Keratinocyte (primary cell): ENCODE measurements around the gene RNF175. TPM values are rescaled to one million over a fixed set of nuclear protein-coding genes. Genes with fewer than 3 reads are reported as not detected.

Source experiments
- DNase-seq: peaks from one replicate; pipeline ENCODE4 v3.0.0-alpha.2; 2011; ENCODE audit warnings: low read depth, missing footprints, low spot score
- FAIRE-seq: peaks from 2 replicates; lab custom pipeline; 2011; peaks lifted over from hg19 to GRCh38; lab: Jason Lieb, UNC
- H2AFZ ChIP-seq: 2 replicates; pipeline ENCODE4 v1.6.0; 2012; ENCODE audit warnings: low read length, control low read depth, inconsistent platforms; ENCODE audit not compliant: control insufficient read depth
- H3K27ac ChIP-seq: 2 replicates; pipeline ENCODE4 v1.5.1; 2011; ENCODE audit warnings: low read length; ENCODE audit not compliant: control insufficient read depth, insufficient read depth
- H3K27me3 ChIP-seq: 3 replicates; pipeline ENCODE4 v1.6.0; 2011; ENCODE audit warnings: low read length; ENCODE audit not compliant: control insufficient read depth, insufficient read depth; ENCODE audit errors: extremely low read depth
- H3K36me3 ChIP-seq, 2 experiments: 2 replicates in 1 of 2; 3 replicates in 1 of 2; pipeline ENCODE4 v1.5.1; 2011; ENCODE audit warnings: low read length in 2 of 2, mild to moderate bottlenecking in 1 of 2; ENCODE audit not compliant: control insufficient read depth in 2 of 2, insufficient read depth in 2 of 2; ENCODE audit errors: extremely low read depth in 1 of 2
- H3K4me1 ChIP-seq: 3 replicates; pipeline ENCODE4 v1.5.1; 2011; ENCODE audit warnings: low read length; ENCODE audit not compliant: control insufficient read depth, insufficient read depth; ENCODE audit errors: extremely low read depth
- H3K4me2 ChIP-seq: 3 replicates; pipeline ENCODE4 v1.6.0; 2011; ENCODE audit warnings: low read depth, low read length; ENCODE audit not compliant: control insufficient read depth, insufficient read depth; ENCODE audit errors: extremely low read depth
- H3K4me3 ChIP-seq, 3 experiments: fragments of 200-600 bp in 1 of 3; sonication (generic) in 1 of 3; 2 replicates in 2 of 3; 3 replicates in 1 of 3; pipeline ENCODE4 v1.5.1; 2011 to 2016; ENCODE audit warnings: low read length in 3 of 3, mild to moderate bottlenecking in 3 of 3, control low read depth in 2 of 3, inconsistent platforms in 1 of 3, low read depth in 1 of 3, mixed read lengths in 1 of 3, mixed run types in 1 of 3, moderate library complexity in 1 of 3; ENCODE audit not compliant: control insufficient read depth in 2 of 3, insufficient read depth in 2 of 3; ENCODE audit errors: extremely low read depth in 1 of 3
- H3K79me2 ChIP-seq: 2 replicates; pipeline ENCODE4 v1.6.0; 2012; ENCODE audit warnings: low read length; ENCODE audit not compliant: control insufficient read depth, insufficient read depth
- H3K9ac ChIP-seq: 3 replicates; pipeline ENCODE4 v1.6.0; 2011; ENCODE audit warnings: low read length; ENCODE audit not compliant: control insufficient read depth, insufficient read depth; ENCODE audit errors: extremely low read depth
- H3K9me1 ChIP-seq: 3 replicates; pipeline ENCODE4 v1.6.0; 2011; ENCODE audit warnings: low read length; ENCODE audit not compliant: control insufficient read depth, insufficient read depth; ENCODE audit errors: extremely low read depth
- H3K9me3 ChIP-seq: 2 replicates; pipeline ENCODE4 v1.5.1; 2012; ENCODE audit warnings: low read depth, low read length; ENCODE audit not compliant: control insufficient read depth
- H4K20me1 ChIP-seq: 3 replicates; pipeline ENCODE4 v1.6.0; 2011; ENCODE audit warnings: low read length; ENCODE audit not compliant: control insufficient read depth, insufficient read depth; ENCODE audit errors: extremely low read depth
- EZH2 ChIP-seq: IDR thresholded peaks from one replicate; pipeline ENCODE4 v1.6.1; 2012; ENCODE audit warnings: inconsistent platforms, mild to moderate bottlenecking, low read length, moderate library complexity
- dilution Hi-C: fragments of 300-500 bp; cut with MboI; formaldehyde crosslinking; loops from one replicate; pipeline ENCODE4 v1.7.0; 2020; ENCODE audit warnings: low sequenced_read_pairs; ENCODE audit not compliant: extremely low pct_ligation_motif_present
- polyA plus RNA-seq, 5 experiments: library from polyadenylated mRNA; depleted of rRNA in 3 of 5; stranded (reverse) in 3 of 5; stranded (forward) in 1 of 5; unstranded in 1 of 5; fragments of >200 nt; gene quantifications; 1 replicate in 1 of 5; 2 replicates in 3 of 5; 3 replicates in 1 of 5; pipeline versions ENCODE4 v1.2.1 to v1.2.3, GENCODE V29; 2011 to 2012; ENCODE audit warnings: missing spikeins in 2 of 5, low read depth in 1 of 5, low replicate concordance in 1 of 5
- TF ChIP-seq, protein P1 (sequence below), 3 experiments: IDR thresholded peaks in 1 of 3; conservative IDR thresholded peaks in 1 of 3; optimal IDR thresholded peaks in 1 of 3; 2 replicates in 2 of 3; 3 replicates in 1 of 3; pipeline versions ENCODE3 to v1.5.1; 2011; ENCODE audit warnings: low read length in 3 of 3, mild to moderate bottlenecking in 3 of 3, moderate library complexity in 2 of 3, control low read depth in 1 of 3, inconsistent platforms in 1 of 3; ENCODE audit not compliant: insufficient read depth in 2 of 3; ENCODE audit errors: extremely low read depth in 1 of 3

Gene RNF175
- polyA plus RNA-seq, 1 donor (not counting 4 experiments of a cell fraction or from before 2014, with no cell fraction given) = not detected

DNA sequence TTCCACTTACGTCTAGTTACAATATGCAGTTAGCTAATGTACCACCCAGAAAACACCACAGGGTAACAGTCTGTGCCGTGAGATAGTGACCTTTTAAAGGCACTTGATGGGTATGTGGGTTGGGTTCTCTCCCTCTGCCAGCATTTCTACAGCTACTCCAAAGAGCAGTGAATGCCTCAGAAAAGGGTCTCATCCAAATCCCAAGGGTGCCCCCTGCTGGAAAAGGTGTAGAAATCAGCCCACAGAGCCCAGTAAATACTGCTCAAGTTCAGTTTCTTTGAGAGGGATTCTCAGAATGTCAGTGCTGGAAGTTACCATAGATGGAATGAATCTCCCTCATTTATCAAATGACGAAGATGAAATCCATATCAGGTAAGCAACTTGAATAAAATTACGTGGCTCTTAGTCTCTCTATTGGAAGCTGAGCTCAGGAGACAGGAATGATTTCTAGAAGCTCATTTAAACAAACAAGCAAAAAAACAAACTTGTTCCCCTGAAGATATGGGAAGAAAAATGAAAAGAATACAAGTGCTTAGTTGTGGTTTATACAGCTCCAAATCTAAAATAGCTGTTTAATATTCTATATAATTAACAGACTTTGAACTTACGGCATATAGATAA is 9.5 kb downstream of the RNF175 start:
- no peak for TF ChIP-seq EZH2
- TF ChIP-seq, protein P1, sequence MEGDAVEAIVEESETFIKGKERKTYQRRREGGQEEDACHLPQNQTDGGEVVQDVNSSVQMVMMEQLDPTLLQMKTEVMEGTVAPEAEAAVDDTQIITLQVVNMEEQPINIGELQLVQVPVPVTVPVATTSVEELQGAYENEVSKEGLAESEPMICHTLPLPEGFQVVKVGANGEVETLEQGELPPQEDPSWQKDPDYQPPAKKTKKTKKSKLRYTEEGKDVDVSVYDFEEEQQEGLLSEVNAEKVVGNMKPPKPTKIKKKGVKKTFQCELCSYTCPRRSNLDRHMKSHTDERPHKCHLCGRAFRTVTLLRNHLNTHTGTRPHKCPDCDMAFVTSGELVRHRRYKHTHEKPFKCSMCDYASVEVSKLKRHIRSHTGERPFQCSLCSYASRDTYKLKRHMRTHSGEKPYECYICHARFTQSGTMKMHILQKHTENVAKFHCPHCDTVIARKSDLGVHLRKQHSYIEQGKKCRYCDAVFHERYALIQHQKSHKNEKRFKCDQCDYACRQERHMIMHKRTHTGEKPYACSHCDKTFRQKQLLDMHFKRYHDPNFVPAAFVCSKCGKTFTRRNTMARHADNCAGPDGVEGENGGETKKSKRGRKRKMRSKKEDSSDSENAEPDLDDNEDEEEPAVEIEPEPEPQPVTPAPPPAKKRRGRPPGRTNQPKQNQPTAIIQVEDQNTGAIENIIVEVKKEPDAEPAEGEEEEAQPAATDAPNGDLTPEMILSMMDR (optimal IDR thresholded peaks at IDR 0.05 in 1 of 3, IDR thresholded peaks at IDR 0.05 in 1 of 3, conservative IDR thresholded peaks at IDR 0.05 in 1 of 3; ENCODE audit: extremely low read depth in 1 of 3, insufficient read depth in 2 of 3, low read length in 3 of 3) = peak; percentile 66 to 88 (median 75)
- Histone ChIP-seq H3K9me3 (no peaks in the 10 kb centered on the region), H3K79me2 (no peaks in the 10 kb centered on the region), H3K4me3 (no peak overlapping the region), H3K9ac (no peak overlapping the region), H3K27ac (no peak overlapping the region), H3K4me1 (peaks cover 17% of the 10 kb centered on the region), H4K20me1 (no peaks in the 10 kb centered on the region), H3K27me3 (no peaks in the 10 kb centered on the region), H3K9me1 (no peaks in the 10 kb centered on the region), H2AFZ (no peak overlapping the region), H3K4me2 (no peak overlapping the region), H3K36me3 (no peaks in the 10 kb centered on the region)
- FAIRE-seq (peak; percentile 95), DNase-seq (no peak)
- dilution Hi-C loops = no loop called here

GRCh38 chr4:153748378-153748777 is 11.4 kb downstream of the RNF175 start:
- Histone ChIP-seq H3K79me2 (no peaks in the 10 kb centered on the region), H3K4me3 (no peak overlapping the region), H2AFZ (peak overlapping the region; percentile 38), H3K27ac (peak overlapping the region; percentile 57), H3K9me1 (no peaks in the 10 kb centered on the region), H4K20me1 (no peaks in the 10 kb centered on the region), H3K36me3 (no peaks in the 10 kb centered on the region), H3K4me2 (peak overlapping the region; percentile 36), H3K9ac (peak overlapping the region; percentile 5), H3K4me1 (peaks cover 17% of the 10 kb centered on the region), H3K27me3 (no peaks in the 10 kb centered on the region), H3K9me3 (no peaks in the 10 kb centered on the region)
- TF ChIP-seq EZH2 = no peak
- TF ChIP-seq, protein P1 (optimal IDR thresholded peaks at IDR 0.05 in 1 of 3, IDR thresholded peaks at IDR 0.05 in 1 of 3, conservative IDR thresholded peaks at IDR 0.05 in 1 of 3; ENCODE audit: extremely low read depth in 1 of 3, insufficient read depth in 2 of 3, low read length in 3 of 3) = no peak
- dilution Hi-C loops = no loop called here
- FAIRE-seq = peak; percentile 100
- DNase-seq = peak; percentile 84
